Glutamatergic neuron (in vitro differentiated cells): ENCODE data around the gene TMEM120B. TPM values are rescaled to one million over a fixed set of nuclear protein-coding genes. Genes with fewer than 3 reads are reported as not detected.
A peak's percentile ranks its signal among the peaks of the same experiment; 100 is the strongest.

Source experiments
- DNase-seq: peaks from one replicate; pipeline ENCODE4 v3.0.0; 2022
- H3K27ac Mint-ChIP-seq: one replicate; pipeline ENCODE4 v1.8.0; 2020; ENCODE audit warnings: mild to moderate bottlenecking, mixed read lengths, inconsistent platforms; ENCODE audit not compliant: unreplicated experiment
- H3K27me3 Mint-ChIP-seq: one replicate; pipeline ENCODE4 v1.8.0; 2020; ENCODE audit warnings: mild to moderate bottlenecking, moderate library complexity, mixed read lengths, inconsistent platforms; ENCODE audit not compliant: unreplicated experiment
- H3K36me3 Mint-ChIP-seq: one replicate; pipeline ENCODE4 v1.8.0; 2020; ENCODE audit warnings: mild to moderate bottlenecking, mixed read lengths, inconsistent platforms; ENCODE audit not compliant: unreplicated experiment
- H3K4me1 Mint-ChIP-seq: one replicate; pipeline ENCODE4 v1.8.0; 2020; ENCODE audit warnings: mild to moderate bottlenecking, low read depth, mixed read lengths, inconsistent platforms; ENCODE audit not compliant: unreplicated experiment
- H3K4me3 Mint-ChIP-seq: one replicate; pipeline ENCODE4 v1.8.0; 2020; ENCODE audit warnings: mild to moderate bottlenecking, mixed read lengths, inconsistent platforms; ENCODE audit not compliant: unreplicated experiment
- H3K9me3 Mint-ChIP-seq: one replicate; pipeline ENCODE4 v1.8.0; 2020; ENCODE audit warnings: mild to moderate bottlenecking, moderate library complexity, mixed read lengths, inconsistent platforms; ENCODE audit not compliant: unreplicated experiment
- total RNA-seq: library from RNA; stranded (reverse); fragmentation: NEBNext Ultra II Directional; extraction: Animal tissue kit (Norgen Biotek cat#: 25700); gene quantifications from one replicate; pipeline ENCODE4 v1.2.1, GENCODE V29; 2021; ENCODE audit not compliant: unreplicated experiment
- TF ChIP-seq, protein P1 (sequence below): fragments of 200-600 bp; sonication (generic); IDR thresholded peaks from one replicate; pipeline ENCODE4 v1.5.0; 2021; ENCODE audit not compliant: partially characterized antibody, unreplicated experiment

Gene TMEM120B
- total RNA-seq, 1 donor from 2014 or later: 205 TPM

DNA sequence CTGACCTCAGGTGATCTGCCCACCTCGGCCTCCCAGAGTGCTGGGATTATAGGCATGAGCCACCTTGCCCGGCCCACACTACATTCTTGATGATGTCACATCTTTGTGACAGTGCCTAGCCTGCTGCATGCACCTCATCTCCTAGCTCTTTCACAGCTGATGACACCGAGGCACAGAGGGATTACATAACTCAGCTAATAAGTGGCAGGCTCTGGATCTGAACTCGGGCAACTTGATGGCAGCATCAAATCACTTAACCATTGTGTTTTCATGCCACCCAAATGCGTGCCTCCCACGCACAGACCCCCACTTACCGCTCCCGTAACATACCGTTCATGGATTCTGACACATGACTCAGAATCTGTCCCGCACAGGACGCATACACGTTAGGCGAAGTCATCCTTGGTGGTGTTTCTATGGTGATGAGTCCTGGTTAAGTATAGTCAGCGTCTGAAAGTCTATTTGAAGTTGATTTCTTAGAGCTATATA lies 7.4 kb downstream of the TMEM120B start:
- Mint-ChIP-seq H3K36me3 (no peaks in the 10 kb centered on the region), H3K4me1 (peaks cover 44% of the 10 kb centered on the region), H3K27me3 (peaks cover 8% of the 10 kb centered on the region), H3K9me3 (peaks cover 20% of the 10 kb centered on the region), H3K4me3 (no peak overlapping the region), H3K27ac (peak overlapping the region; percentile 97)
- no peak for DNase-seq
- TF ChIP-seq, protein P1, sequence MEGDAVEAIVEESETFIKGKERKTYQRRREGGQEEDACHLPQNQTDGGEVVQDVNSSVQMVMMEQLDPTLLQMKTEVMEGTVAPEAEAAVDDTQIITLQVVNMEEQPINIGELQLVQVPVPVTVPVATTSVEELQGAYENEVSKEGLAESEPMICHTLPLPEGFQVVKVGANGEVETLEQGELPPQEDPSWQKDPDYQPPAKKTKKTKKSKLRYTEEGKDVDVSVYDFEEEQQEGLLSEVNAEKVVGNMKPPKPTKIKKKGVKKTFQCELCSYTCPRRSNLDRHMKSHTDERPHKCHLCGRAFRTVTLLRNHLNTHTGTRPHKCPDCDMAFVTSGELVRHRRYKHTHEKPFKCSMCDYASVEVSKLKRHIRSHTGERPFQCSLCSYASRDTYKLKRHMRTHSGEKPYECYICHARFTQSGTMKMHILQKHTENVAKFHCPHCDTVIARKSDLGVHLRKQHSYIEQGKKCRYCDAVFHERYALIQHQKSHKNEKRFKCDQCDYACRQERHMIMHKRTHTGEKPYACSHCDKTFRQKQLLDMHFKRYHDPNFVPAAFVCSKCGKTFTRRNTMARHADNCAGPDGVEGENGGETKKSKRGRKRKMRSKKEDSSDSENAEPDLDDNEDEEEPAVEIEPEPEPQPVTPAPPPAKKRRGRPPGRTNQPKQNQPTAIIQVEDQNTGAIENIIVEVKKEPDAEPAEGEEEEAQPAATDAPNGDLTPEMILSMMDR: no peak

DNA sequence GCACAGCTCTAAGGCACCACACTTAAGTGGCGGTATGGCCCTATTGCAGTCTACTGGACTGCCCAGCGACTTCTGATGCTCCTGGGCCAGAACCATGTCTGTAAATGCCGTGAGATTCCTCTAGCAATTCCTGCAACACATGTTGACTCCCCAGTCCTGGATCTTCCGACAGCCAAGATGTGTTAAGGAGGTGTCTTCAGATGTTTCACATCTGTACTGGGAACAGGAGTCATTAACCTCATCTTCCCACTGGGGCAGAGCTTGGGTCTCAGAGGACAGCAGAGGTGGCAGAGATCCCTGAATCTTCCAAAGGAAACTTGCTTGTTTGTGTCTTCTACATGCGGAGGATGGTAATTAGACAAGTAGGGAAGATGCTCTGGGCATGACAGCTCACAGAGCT lies 8.2 kb downstream of the TMEM120B start:
- Mint-ChIP-seq H3K27me3 (peaks cover 6% of the 10 kb centered on the region), H3K27ac (peak overlapping the region; percentile 97), H3K9me3 (peaks cover 19% of the 10 kb centered on the region), H3K36me3 (peaks cover 5% of the 10 kb centered on the region), H3K4me3 (peak overlapping the region; percentile 20), H3K4me1 (peaks cover 43% of the 10 kb centered on the region)
- DNase-seq: no peak
- TF ChIP-seq, protein P1: no peak

DNA sequence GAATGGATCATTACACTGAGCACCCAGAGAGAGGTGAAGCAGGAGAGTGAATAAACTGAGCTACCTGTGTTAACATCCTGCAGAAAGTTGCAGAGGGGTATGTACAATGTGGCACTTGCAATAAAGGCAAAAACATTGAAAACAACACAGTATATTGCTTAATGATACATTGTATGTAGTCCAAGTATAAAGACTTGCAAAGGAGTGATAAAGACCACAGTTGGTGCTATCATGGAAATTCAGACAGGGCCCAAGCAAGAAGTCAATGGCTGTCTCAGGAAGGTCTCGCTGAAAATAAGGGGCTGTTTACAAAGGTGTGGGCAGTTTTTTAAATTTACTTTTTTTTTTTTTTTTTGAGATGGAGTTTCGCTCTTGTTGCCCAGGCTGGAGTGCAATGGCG lies 10.0 kb downstream of the TMEM120B start:
- Mint-ChIP-seq H3K4me3 (no peak overlapping the region), H3K27ac (no peak overlapping the region), H3K36me3 (peaks cover 5% of the 10 kb centered on the region), H3K4me1 (peaks cover 32% of the 10 kb centered on the region), H3K27me3 (peaks cover 6% of the 10 kb centered on the region), H3K9me3 (peaks cover 16% of the 10 kb centered on the region)
- TF ChIP-seq, protein P1: no peak
- DNase-seq: no peak

DNA sequence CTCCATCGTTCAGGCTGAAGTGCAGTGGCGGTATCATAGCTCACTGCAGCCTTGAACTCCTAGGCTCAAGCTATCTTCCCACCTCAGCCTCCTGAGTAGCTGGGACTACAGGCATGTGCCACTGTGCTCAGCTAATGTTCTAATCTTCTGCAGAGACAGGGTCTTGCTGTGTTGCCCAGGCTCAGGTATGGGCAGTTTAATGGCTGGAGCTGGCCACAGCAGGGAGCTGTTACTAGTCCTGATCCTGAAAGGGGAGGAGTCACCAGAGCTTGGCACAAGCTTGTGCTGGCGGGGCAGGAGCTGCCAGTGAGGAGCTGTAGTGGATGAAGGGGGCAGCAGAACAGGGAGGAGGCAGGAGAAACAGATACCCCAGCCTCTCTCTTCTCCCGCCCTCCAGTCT lies 10.6 kb downstream of the TMEM120B start:
- no peak overlapping the region for H3K27ac Mint-ChIP-seq
- DNase-seq: no peak
- TF ChIP-seq, protein P1: no peak
- no peak overlapping the region for H3K4me3 Mint-ChIP-seq
- H3K36me3 Mint-ChIP-seq: peaks cover 5% of the 10 kb centered on the region
- H3K4me1 Mint-ChIP-seq: peaks cover 29% of the 10 kb centered on the region
- H3K9me3 Mint-ChIP-seq: peaks cover 13% of the 10 kb centered on the region
- peaks cover 6% of the 10 kb centered on the region for H3K27me3 Mint-ChIP-seq

DNA sequence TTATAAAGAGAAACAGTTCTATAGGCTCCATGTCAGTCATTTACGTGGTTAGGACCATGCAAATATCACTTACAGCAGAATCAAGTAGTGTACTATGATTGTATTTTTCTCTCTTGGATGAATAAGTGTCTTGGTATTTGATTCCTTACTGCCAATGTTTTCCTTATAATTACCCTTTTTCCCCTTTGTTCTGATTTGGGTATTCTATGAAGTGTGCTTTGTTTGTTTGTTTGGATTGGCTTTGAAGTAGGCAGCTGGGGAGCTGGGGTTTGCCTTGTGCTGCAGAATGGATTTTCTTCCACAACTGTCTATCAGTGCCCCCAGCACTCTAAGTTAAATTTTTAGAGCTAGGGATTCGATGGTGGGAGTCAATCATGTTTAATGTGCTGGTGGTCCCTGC lies 12.4 kb downstream of the TMEM120B start:
- TF ChIP-seq, protein P1: no peak
- DNase-seq: no peak
- peaks cover 9% of the 10 kb centered on the region for H3K9me3 Mint-ChIP-seq
- no peaks in the 10 kb centered on the region for H3K27me3 Mint-ChIP-seq
- no peak overlapping the region for H3K4me3 Mint-ChIP-seq
- peak overlapping the region; percentile 46 for H3K27ac Mint-ChIP-seq
- peaks cover 18% of the 10 kb centered on the region for H3K4me1 Mint-ChIP-seq
- H3K36me3 Mint-ChIP-seq: peaks cover 5% of the 10 kb centered on the region
